OCI-LY3 (cell line): ENCODE data around the gene ST6GAL2.

ENCODE experiments used
- H2AFZ ChIP-seq: fragments of 200-600, 300-600 bp; shearing (Covaris generic); 2 replicates; pipeline ENCODE4 v1.6.0; 2014; ENCODE audit warnings: antibody characterized with exemption, low read depth, low read length
- H3K27ac ChIP-seq: fragments of 200-600, 300-600 bp; sonication (generic); 2 replicates; pipeline ENCODE4 v1.5.1; 2014; ENCODE audit warnings: mild to moderate bottlenecking, low read length, moderate library complexity, mixed read lengths
- H3K27me3 ChIP-seq: fragments of 200-600, 300-600 bp; sonication (generic); 2 replicates; pipeline ENCODE4 v1.6.1; 2014; ENCODE audit warnings: low read depth, low read length, mixed read lengths
- H3K36me3 ChIP-seq: fragments of 200-600, 300-600 bp; sonication (generic); replicated peaks from 2 replicates; pipeline ENCODE3; 2014; ENCODE audit warnings: low read depth, low read length, mixed read lengths
- H3K4me1 ChIP-seq: fragments of 300-600, 200-600 bp; sonication (generic); 2 replicates; pipeline ENCODE4 v1.6.1; 2014; ENCODE audit warnings: low read length, mixed read lengths
- H3K4me2 ChIP-seq: fragments of 200-600, 300-600 bp; sonication (generic); 2 replicates; pipeline ENCODE4 v1.6.1; 2014; ENCODE audit warnings: low read length, mixed read lengths
- H3K4me3 ChIP-seq: fragments of 300-600, 200-600 bp; sonication (generic); 2 replicates; pipeline ENCODE4 v1.5.1; 2014; ENCODE audit warnings: antibody characterized with exemption, mild to moderate bottlenecking, low read length, moderate library complexity
- H3K79me2 ChIP-seq: fragments of 300-600, 200-600 bp; shearing (Covaris generic); 2 replicates; pipeline ENCODE4 v1.6.1; 2014; ENCODE audit warnings: mild to moderate bottlenecking, low read length, mixed read lengths
- H3K9ac ChIP-seq: fragments of 300-600, 200-600 bp; shearing (Covaris generic); 2 replicates; pipeline ENCODE4 v1.6.0; 2014; ENCODE audit warnings: mild to moderate bottlenecking, low read length, moderate library complexity
- H3K9me3 ChIP-seq: fragments of 200-600, 300-600 bp; shearing (Covaris generic); 2 replicates; pipeline ENCODE4 v1.6.1; 2014; ENCODE audit warnings: low read length, mixed read lengths; ENCODE audit not compliant: insufficient read depth
- H4K20me1 ChIP-seq: fragments of 200-600, 300-600 bp; sonication (generic); 2 replicates; pipeline ENCODE4 v1.6.1; 2016; ENCODE audit warnings: low read length, mixed read lengths; ENCODE audit not compliant: insufficient read depth
- CTCF ChIP-seq: fragments of 200-600, 300-600 bp; sonication (generic); IDR thresholded peaks from 2 replicates; pipeline ENCODE4 v1.5.1; 2014; ENCODE audit warnings: antibody characterized with exemption, low read length, low read depth
- EZH2phosphoT487 ChIP-seq: fragments of 200-600 bp; shearing (Covaris generic); IDR thresholded peaks from 2 replicates; pipeline ENCODE4 v1.6.1; 2018; ENCODE audit warnings: antibody characterized with exemption, mixed run types, low read depth

The ST6GAL2 gene

DNA sequence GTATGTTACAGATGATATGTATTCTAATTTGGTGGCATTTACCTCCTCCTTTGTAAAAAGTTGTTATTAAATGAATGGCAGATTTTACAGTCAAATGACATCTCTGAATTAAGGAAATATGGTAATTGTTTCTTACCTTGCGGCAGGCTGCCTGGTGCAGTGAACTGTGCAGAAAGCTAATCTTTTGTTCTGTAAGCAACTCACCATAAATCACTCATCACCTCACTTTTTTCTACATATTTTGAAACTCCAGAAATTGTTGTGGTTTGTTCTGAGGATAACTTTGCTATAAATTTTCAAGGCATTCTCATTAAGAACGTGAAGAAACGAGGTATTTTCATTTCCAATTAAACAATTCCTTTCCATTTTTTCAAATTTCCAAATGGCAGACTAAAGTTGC, 52.7 kb downstream of the ST6GAL2 start:
- Histone ChIP-seq H3K36me3 (no peaks in the 10 kb centered on the region), H3K79me2 (no peaks in the 10 kb centered on the region), H4K20me1 (no peaks in the 10 kb centered on the region), H3K27ac (no peak overlapping the region), H3K9ac (no peak overlapping the region), H2AFZ (no peak overlapping the region), H3K4me2 (no peak overlapping the region), H3K9me3 (no peaks in the 10 kb centered on the region), H3K4me3 (no peak overlapping the region), H3K27me3 (peaks cover 11% of the 10 kb centered on the region; the same call in 1 of the 2 replicates), H3K4me1 (no peaks in the 10 kb centered on the region)
- no peak for TF ChIP-seq CTCF
- TF ChIP-seq EZH2phosphoT487, result no peak

DNA sequence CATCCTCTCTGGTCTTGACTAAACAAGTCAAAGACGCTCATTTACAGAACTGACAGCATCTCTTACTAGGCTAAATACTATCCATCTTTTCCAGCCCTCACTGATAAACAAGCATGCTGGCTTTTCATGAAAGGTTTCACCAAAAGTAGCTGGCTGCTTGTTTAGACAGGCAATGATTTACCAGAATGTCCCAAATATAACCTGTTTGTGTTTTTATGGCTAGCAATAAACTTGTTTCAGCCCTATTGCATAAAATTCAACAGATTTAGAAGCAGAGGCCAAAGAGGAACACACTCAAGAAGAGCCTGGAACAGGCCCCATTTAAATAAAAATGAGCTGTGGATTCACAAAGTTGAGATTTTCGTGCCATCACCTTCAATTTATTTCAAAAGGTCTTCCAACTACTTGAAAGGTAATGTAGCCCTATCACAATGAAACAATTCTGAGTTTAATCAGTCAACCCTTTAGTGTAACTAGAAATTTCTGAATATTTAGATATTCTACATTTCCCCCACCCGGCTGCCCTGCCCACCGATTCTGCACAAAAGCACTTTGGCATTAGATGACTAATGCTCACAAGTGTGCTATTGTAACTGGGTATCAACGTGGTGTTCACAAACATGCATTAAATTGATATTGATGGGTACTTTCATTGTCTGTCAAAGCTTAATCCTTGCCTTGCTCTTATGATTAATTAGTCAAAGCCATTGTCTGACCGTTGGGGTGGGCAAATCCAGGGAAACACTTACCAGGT, 54.0 kb downstream of the ST6GAL2 start:
- Histone ChIP-seq H3K36me3 (no peaks in the 10 kb centered on the region), H3K9ac (no peak overlapping the region), H4K20me1 (no peaks in the 10 kb centered on the region), H3K4me2 (no peak overlapping the region), H3K4me3 (no peak overlapping the region), H3K79me2 (no peaks in the 10 kb centered on the region), H3K9me3 (no peaks in the 10 kb centered on the region), H3K27me3 (peaks cover 11% of the 10 kb centered on the region; the same call in 1 of the 2 replicates), H3K27ac (no peak overlapping the region), H2AFZ (no peak overlapping the region), H3K4me1 (no peaks in the 10 kb centered on the region)
- TF ChIP-seq EZH2phosphoT487, result no peak
- TF ChIP-seq CTCF, result no peak

GRCh38 chr2:106831241-106831640, 54.7 kb downstream of the ST6GAL2 start:
- no peaks in the 10 kb centered on the region for H3K4me1 ChIP-seq
- H3K9ac ChIP-seq, result no peak overlapping the region
- H2AFZ ChIP-seq, result no peak overlapping the region
- no peaks in the 10 kb centered on the region for H3K9me3 ChIP-seq
- no peak overlapping the region for H3K4me3 ChIP-seq
- H3K79me2 ChIP-seq, result no peaks in the 10 kb centered on the region
- no peaks in the 10 kb centered on the region for H3K36me3 ChIP-seq
- no peaks in the 10 kb centered on the region for H4K20me1 ChIP-seq
- peaks cover 11% of the 10 kb centered on the region; the same call in 1 of the 2 replicates for H3K27me3 ChIP-seq
- no peak overlapping the region for H3K4me2 ChIP-seq
- no peak overlapping the region for H3K27ac ChIP-seq
- TF ChIP-seq EZH2phosphoT487 (no peak), CTCF (no peak)

- Histone ChIP-seq H3K79me2 (no peaks in the 10 kb centered on the region), H4K20me1 (no peaks in the 10 kb centered on the region), H3K27me3 (peaks cover 8% of the 10 kb centered on the region; the same call in 1 of the 2 replicates), H3K27ac (no peak overlapping the region), H3K9me3 (no peaks in the 10 kb centered on the region), H3K4me1 (no peaks in the 10 kb centered on the region), H2AFZ (no peak overlapping the region), H3K9ac (no peak overlapping the region), H3K36me3 (no peaks in the 10 kb centered on the region), H3K4me2 (no peak overlapping the region), H3K4me3 (no peak overlapping the region)
- TF ChIP-seq EZH2phosphoT487, result no peak
- no peak for TF ChIP-seq CTCF
These were observed 55.8 kb downstream of the ST6GAL2 start for GRCh38 chr2:106830191-106830590.
